ENCODE results near the gene RNF222.

RNF222 gene

GRCh38 chr17:8412089-8412488 lies 14.5 kb upstream of the RNF222 start:
- TF ChIP-seq ZFX (IDR thresholded peaks at IDR 0.05; ENCODE audit: borderline replicate concordance): no peak
- TF ChIP-seq CTCF (IDR thresholded peaks at IDR 0.05): no peak

GRCh38 chr17:8410883-8411238 lies 13.2 kb upstream of the RNF222 start:
- no peak overlapping the region for H3K27ac ChIP-seq
- TF ChIP-seq ZFX (IDR thresholded peaks at IDR 0.05; ENCODE audit: borderline replicate concordance): no peak
- TF ChIP-seq CTCF (IDR thresholded peaks at IDR 0.05): no peak

More at GRCh38 chr17:8412089-8412488, 14.5 kb upstream of the RNF222 start:
- no peak overlapping the region for H3K27ac ChIP-seq

GRCh38 chr17:8409966-8410882 lies 12.6 kb upstream of the RNF222 start:
- TF ChIP-seq CTCF (IDR thresholded peaks at IDR 0.05) (peak; percentile 89), ZFX (IDR thresholded peaks at IDR 0.05; ENCODE audit: borderline replicate concordance) (no peak)
- H3K27ac ChIP-seq: no peak overlapping the region

- H3K27ac ChIP-seq: no peak overlapping the region
- TF ChIP-seq CTCF (IDR thresholded peaks at IDR 0.05) (no peak), ZFX (IDR thresholded peaks at IDR 0.05; ENCODE audit: borderline replicate concordance) (no peak)
These were observed 10.7 kb upstream of the RNF222 start for GRCh38 chr17:8408371-8408770.

- TF ChIP-seq ZFX (IDR thresholded peaks at IDR 0.05; ENCODE audit: borderline replicate concordance): no peak
- no peak for TF ChIP-seq CTCF (IDR thresholded peaks at IDR 0.05)
- no peak overlapping the region for H3K27ac ChIP-seq
These were observed 8.5 kb upstream of the RNF222 start for GRCh38 chr17:8406174-8406573.

- no peak overlapping the region for H3K27ac ChIP-seq
- TF ChIP-seq ZFX (IDR thresholded peaks at IDR 0.05; ENCODE audit: borderline replicate concordance) (no peak), CTCF (IDR thresholded peaks at IDR 0.05) (no peak)
These were observed 7.9 kb upstream of the RNF222 start for GRCh38 chr17:8405499-8406016.

GRCh38 chr17:8402921-8403536 lies 5.4 kb upstream of the RNF222 start:
- TF ChIP-seq ZFX (IDR thresholded peaks at IDR 0.05; ENCODE audit: borderline replicate concordance): no peak
- no peak for TF ChIP-seq CTCF (IDR thresholded peaks at IDR 0.05)
- no peak overlapping the region for H3K27ac ChIP-seq
